ENCODE measurements around the gene MRPL18. TPM values are rescaled to one million over a fixed set of nuclear protein-coding genes. Genes with fewer than 3 reads are reported as not detected.

The MRPL18 gene
- total and polyA plus RNA-seq, 9 of the 15 experiments (the other 6 are each of a cell fraction or from before 2014, with no cell fraction given) = 149 to 456 (median 196) TPM

DNA sequence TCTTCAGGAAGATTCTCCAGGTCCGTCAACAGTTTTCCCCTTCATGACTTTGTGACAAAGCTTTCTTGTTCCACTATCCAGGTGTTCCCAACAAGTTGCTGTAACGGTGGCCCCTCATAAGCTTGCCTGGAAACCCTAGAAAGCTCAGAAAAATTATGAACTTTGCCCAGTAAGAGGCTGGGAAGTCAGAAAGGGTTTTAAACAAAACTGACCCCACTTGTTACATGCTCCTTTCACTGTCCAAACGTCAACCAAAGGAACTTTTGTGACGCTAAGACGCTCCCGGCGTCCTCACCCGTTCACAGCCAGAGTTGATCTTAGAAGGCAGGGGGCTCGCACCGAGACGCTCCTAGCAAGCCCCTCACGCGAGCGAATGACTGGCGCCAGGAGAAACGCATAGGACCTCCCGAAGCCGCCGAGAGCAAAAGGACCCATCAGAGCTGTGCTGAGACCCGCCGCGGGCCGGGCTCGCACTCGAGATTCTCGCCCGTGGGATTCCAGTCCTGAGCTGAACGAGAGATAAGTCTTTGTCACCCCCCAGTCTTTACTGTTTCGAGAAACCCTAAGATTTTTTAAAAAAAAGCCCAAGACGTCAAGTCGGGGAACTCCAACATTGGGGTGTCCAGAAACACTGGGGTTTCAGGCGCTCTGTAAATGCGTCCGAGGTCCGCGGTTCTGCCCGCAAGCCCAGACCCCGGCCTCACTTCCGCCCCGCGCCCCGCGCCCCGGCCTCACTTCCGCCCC is 29.0 kb upstream of the MRPL18 start (continued):
- TF ChIP-seq JUN (IDR thresholded peaks at IDR 0.05; ENCODE audit: borderline replicate concordance, low read depth, low read length) (no peak), JUN (CRISPR knock-in tag; IDR thresholded peaks at IDR 0.05; ENCODE audit: borderline replicate concordance) (no peak), RUNX1 (IDR thresholded peaks at IDR 0.05; ENCODE audit: low read depth) (no peak), SNIP1 (IDR thresholded peaks at IDR 0.05; ENCODE audit: low read depth) (no peak), SREBF2 (CRISPR knock-in tag; IDR thresholded peaks at IDR 0.05) (no peak), MTF1 (CRISPR knock-in tag; IDR thresholded peaks at IDR 0.05; ENCODE audit: borderline replicate concordance) (no peak), KAT7 (CRISPR knock-in tag; IDR thresholded peaks at IDR 0.05; ENCODE audit: borderline replicate concordance) (peak; percentile 11; the same call in 1 of the 2 replicates), MCM2 (IDR thresholded peaks at IDR 0.05; ENCODE audit: low read depth) (no peak), FOXM1 (IDR thresholded peaks at IDR 0.05; ENCODE audit: low read depth) (no peak), FOXM1 (CRISPR knock-in tag; IDR thresholded peaks at IDR 0.05; ENCODE audit: low read depth) (no peak), PRMT5 (CRISPR knock-in tag; IDR thresholded peaks at IDR 0.05) (no peak)
- TF ChIP-seq, protein P1, sequence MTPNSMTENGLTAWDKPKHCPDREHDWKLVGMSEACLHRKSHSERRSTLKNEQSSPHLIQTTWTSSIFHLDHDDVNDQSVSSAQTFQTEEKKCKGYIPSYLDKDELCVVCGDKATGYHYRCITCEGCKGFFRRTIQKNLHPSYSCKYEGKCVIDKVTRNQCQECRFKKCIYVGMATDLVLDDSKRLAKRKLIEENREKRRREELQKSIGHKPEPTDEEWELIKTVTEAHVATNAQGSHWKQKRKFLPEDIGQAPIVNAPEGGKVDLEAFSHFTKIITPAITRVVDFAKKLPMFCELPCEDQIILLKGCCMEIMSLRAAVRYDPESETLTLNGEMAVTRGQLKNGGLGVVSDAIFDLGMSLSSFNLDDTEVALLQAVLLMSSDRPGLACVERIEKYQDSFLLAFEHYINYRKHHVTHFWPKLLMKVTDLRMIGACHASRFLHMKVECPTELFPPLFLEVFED (CRISPR knock-in tag; conservative IDR thresholded peaks at IDR 0.05) = no peak
- TF ChIP-seq, protein P2, sequence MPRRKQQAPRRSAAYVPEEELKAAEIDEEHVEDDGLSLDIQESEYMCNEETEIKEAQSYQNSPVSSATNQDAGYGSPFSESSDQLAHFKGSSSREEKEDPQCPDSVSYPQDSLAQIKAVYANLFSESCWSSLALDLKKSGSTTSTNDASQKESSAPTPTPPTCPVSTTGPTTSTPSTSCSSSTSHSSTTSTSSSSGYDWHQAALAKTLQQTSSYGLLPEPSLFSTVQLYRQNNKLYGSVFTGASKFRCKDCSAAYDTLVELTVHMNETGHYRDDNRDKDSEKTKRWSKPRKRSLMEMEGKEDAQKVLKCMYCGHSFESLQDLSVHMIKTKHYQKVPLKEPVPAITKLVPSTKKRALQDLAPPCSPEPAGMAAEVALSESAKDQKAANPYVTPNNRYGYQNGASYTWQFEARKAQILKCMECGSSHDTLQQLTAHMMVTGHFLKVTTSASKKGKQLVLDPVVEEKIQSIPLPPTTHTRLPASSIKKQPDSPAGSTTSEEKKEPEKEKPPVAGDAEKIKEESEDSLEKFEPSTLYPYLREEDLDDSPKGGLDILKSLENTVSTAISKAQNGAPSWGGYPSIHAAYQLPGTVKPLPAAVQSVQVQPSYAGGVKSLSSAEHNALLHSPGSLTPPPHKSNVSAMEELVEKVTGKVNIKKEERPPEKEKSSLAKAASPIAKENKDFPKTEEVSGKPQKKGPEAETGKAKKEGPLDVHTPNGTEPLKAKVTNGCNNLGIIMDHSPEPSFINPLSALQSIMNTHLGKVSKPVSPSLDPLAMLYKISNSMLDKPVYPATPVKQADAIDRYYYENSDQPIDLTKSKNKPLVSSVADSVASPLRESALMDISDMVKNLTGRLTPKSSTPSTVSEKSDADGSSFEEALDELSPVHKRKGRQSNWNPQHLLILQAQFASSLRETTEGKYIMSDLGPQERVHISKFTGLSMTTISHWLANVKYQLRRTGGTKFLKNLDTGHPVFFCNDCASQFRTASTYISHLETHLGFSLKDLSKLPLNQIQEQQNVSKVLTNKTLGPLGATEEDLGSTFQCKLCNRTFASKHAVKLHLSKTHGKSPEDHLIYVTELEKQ (CRISPR knock-in tag; IDR thresholded peaks at IDR 0.05) = no peak
- TF ChIP-seq, protein P3, sequence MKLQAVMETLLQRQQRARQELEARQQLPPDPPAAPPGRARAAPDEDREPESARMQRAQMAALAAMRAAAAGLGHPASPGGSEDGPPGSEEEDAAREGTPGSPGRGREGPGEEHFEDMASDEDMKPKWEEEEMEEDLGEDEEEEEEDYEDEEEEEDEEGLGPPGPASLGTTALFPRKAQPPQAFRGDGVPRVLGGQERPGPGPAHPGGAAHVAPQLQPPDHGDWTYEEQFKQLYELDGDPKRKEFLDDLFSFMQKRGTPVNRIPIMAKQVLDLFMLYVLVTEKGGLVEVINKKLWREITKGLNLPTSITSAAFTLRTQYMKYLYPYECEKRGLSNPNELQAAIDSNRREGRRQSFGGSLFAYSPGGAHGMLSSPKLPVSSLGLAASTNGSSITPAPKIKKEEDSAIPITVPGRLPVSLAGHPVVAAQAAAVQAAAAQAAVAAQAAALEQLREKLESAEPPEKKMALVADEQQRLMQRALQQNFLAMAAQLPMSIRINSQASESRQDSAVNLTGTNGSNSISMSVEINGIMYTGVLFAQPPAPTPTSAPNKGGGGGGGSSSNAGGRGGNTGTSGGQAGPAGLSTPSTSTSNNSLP (IDR thresholded peaks at IDR 0.05; ENCODE audit: borderline replicate concordance, low read depth, low read length) = no peak

Measured in K562 (cell line).